Measurements from ENCODE around the gene YPEL5. TPM values are rescaled to one million over a fixed set of nuclear protein-coding genes. Genes with fewer than 3 reads are reported as not detected.

YPEL5 gene
- polyA plus RNA-seq, 1 donor (not counting 4 experiments of a cell fraction or from before 2014, with no cell fraction given), result 126 TPM

DNA sequence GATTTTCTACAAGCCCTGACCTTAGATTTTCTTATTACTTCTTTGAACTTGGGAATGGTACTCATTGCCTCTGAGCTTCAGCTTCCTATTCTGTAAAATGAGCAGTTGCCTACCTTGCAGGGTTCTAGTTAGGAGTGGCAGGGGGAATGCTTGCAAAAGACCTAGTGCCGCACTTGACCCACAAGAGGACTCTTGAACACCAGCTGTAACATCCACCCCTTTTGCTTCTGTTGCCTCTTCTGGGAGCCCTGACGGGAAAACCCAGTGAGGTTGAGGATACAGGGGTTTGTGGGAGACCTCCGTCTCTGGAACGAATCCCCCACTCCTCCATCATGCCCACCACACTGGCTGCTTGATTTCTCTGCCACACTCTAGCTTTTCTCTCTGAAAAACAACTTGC lies 57.5 kb downstream of the YPEL5 start:
- dilution Hi-C loops (cut with MboI; ENCODE audit: extremely low pct_ligation_motif_present, low sequenced_read_pairs), result no loop called here

GRCh38 chr2:30205456-30205855 lies 58.6 kb downstream of the YPEL5 start:
- Histone ChIP-seq H3K9me1 (ENCODE audit: control insufficient read depth, extremely low read depth, insufficient read depth, low read length) (no peaks in the 10 kb centered on the region), H3K9ac (ENCODE audit: control insufficient read depth, extremely low read depth, insufficient read depth, low read length) (no peak overlapping the region), H3K27me3 (ENCODE audit: control insufficient read depth, extremely low read depth, insufficient read depth, low read length) (peaks cover 3% of the 10 kb centered on the region), H3K9me3 (ENCODE audit: control insufficient read depth, low read depth, low read length) (no peaks in the 10 kb centered on the region), H4K20me1 (ENCODE audit: control insufficient read depth, extremely low read depth, insufficient read depth, low read length) (peaks cover 3% of the 10 kb centered on the region), H3K36me3 (ENCODE audit: control insufficient read depth in 2 of 2, extremely low read depth in 1 of 2, insufficient read depth in 2 of 2, low read length in 2 of 2) (no peaks in the 10 kb centered on the region), H3K27ac (ENCODE audit: control insufficient read depth, insufficient read depth, low read length) (no peak overlapping the region), H3K4me2 (ENCODE audit: control insufficient read depth, extremely low read depth, insufficient read depth, low read depth, low read length) (no peak overlapping the region), H3K79me2 (ENCODE audit: control insufficient read depth, insufficient read depth, low read length) (no peaks in the 10 kb centered on the region), H2AFZ (ENCODE audit: control insufficient read depth, low read length) (no peak overlapping the region), H3K4me3 (ENCODE audit: control insufficient read depth in 2 of 3, extremely low read depth in 1 of 3, insufficient read depth in 2 of 3, low read depth in 1 of 3, low read length in 3 of 3) (no peak overlapping the region), H3K4me1 (ENCODE audit: control insufficient read depth, extremely low read depth, insufficient read depth, low read length) (no peaks in the 10 kb centered on the region)
- FAIRE-seq, result no peak
- no peak for DNase-seq (ENCODE audit: low read depth, low spot score)
- dilution Hi-C loops (cut with MboI; ENCODE audit: extremely low pct_ligation_motif_present, low sequenced_read_pairs), result no loop called here
- TF ChIP-seq, protein P1, sequence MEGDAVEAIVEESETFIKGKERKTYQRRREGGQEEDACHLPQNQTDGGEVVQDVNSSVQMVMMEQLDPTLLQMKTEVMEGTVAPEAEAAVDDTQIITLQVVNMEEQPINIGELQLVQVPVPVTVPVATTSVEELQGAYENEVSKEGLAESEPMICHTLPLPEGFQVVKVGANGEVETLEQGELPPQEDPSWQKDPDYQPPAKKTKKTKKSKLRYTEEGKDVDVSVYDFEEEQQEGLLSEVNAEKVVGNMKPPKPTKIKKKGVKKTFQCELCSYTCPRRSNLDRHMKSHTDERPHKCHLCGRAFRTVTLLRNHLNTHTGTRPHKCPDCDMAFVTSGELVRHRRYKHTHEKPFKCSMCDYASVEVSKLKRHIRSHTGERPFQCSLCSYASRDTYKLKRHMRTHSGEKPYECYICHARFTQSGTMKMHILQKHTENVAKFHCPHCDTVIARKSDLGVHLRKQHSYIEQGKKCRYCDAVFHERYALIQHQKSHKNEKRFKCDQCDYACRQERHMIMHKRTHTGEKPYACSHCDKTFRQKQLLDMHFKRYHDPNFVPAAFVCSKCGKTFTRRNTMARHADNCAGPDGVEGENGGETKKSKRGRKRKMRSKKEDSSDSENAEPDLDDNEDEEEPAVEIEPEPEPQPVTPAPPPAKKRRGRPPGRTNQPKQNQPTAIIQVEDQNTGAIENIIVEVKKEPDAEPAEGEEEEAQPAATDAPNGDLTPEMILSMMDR (optimal IDR thresholded peaks at IDR 0.05 in 1 of 3, IDR thresholded peaks at IDR 0.05 in 1 of 3, conservative IDR thresholded peaks at IDR 0.05 in 1 of 3; ENCODE audit: extremely low read depth in 1 of 3, insufficient read depth in 2 of 3, low read length in 3 of 3), result no peak
- no peak for TF ChIP-seq EZH2 (IDR thresholded peaks at IDR 0.05; ENCODE audit: low read length)

More for the DNA sequence above, 57.5 kb downstream of the YPEL5 start:
- Histone ChIP-seq H3K27me3 (ENCODE audit: control insufficient read depth, extremely low read depth, insufficient read depth, low read length) (peaks cover 3% of the 10 kb centered on the region), H3K79me2 (ENCODE audit: control insufficient read depth, insufficient read depth, low read length) (no peaks in the 10 kb centered on the region), H3K36me3 (ENCODE audit: control insufficient read depth in 2 of 2, extremely low read depth in 1 of 2, insufficient read depth in 2 of 2, low read length in 2 of 2) (no peaks in the 10 kb centered on the region), H3K4me1 (ENCODE audit: control insufficient read depth, extremely low read depth, insufficient read depth, low read length) (no peaks in the 10 kb centered on the region), H3K4me2 (ENCODE audit: control insufficient read depth, extremely low read depth, insufficient read depth, low read depth, low read length) (no peak overlapping the region), H2AFZ (ENCODE audit: control insufficient read depth, low read length) (no peak overlapping the region), H3K9ac (ENCODE audit: control insufficient read depth, extremely low read depth, insufficient read depth, low read length) (no peak overlapping the region), H3K4me3 (ENCODE audit: control insufficient read depth in 2 of 3, extremely low read depth in 1 of 3, insufficient read depth in 2 of 3, low read depth in 1 of 3, low read length in 3 of 3) (no peak overlapping the region), H3K27ac (ENCODE audit: control insufficient read depth, insufficient read depth, low read length) (no peak overlapping the region), H3K9me1 (ENCODE audit: control insufficient read depth, extremely low read depth, insufficient read depth, low read length) (no peaks in the 10 kb centered on the region), H3K9me3 (ENCODE audit: control insufficient read depth, low read depth, low read length) (no peaks in the 10 kb centered on the region), H4K20me1 (ENCODE audit: control insufficient read depth, extremely low read depth, insufficient read depth, low read length) (peaks cover 3% of the 10 kb centered on the region)
- FAIRE-seq, result no peak
- DNase-seq (ENCODE audit: low read depth, low spot score), result no peak
- TF ChIP-seq, protein P1 (optimal IDR thresholded peaks at IDR 0.05 in 1 of 3, IDR thresholded peaks at IDR 0.05 in 1 of 3, conservative IDR thresholded peaks at IDR 0.05 in 1 of 3; ENCODE audit: extremely low read depth in 1 of 3, insufficient read depth in 2 of 3, low read length in 3 of 3), result no peak
- TF ChIP-seq EZH2 (IDR thresholded peaks at IDR 0.05; ENCODE audit: low read length), result no peak

All from keratinocyte (primary cell).